HAP-1 (cell line): ENCODE data around the gene ATXN7L1.

Experiments used
- DNase-seq, 2 experiments: peaks; one replicate each; pipeline ENCODE4 v3.0.0-alpha.2; 2016 to 2020; ENCODE audit warnings: low spot score in 2 of 2
- H3K27me3 ChIP-seq: fragments of 250-450 bp; sonication (Bioruptor Pico); 2 replicates; pipeline ENCODE4 v1.5.1; 2020; ENCODE audit warnings: low read depth, mild to moderate bottlenecking, moderate library complexity
- H3K36me3 ChIP-seq: fragments of 250-450 bp; sonication (Bioruptor Pico); replicated peaks from 2 replicates; pipeline ENCODE4 v1.5.1; 2020; ENCODE audit warnings: mild to moderate bottlenecking
- H3K4me1 ChIP-seq: fragments of 250-450 bp; sonication (Bioruptor Pico); 2 replicates; pipeline ENCODE4 v1.5.1; 2020; ENCODE audit warnings: mild to moderate bottlenecking
- H3K4me3 ChIP-seq: fragments of 250-450 bp; sonication (Bioruptor Pico); 2 replicates; pipeline ENCODE4 v1.5.1; 2020; ENCODE audit warnings: mild to moderate bottlenecking, moderate library complexity
- H3K9me3 ChIP-seq: fragments of 250-450 bp; sonication (Bioruptor Pico); 2 replicates; pipeline ENCODE4 v1.5.1; 2020; ENCODE audit warnings: mild to moderate bottlenecking, moderate library complexity
- in situ Hi-C: fragments of 300-500 bp; cut with MboI; formaldehyde crosslinking; loops from 3 replicates; pipeline ENCODE4 v1.14.3; 2020; ENCODE audit warnings: low sequenced_read_pairs, inconsistent platforms, mixed read lengths

The ATXN7L1 gene

DNA sequence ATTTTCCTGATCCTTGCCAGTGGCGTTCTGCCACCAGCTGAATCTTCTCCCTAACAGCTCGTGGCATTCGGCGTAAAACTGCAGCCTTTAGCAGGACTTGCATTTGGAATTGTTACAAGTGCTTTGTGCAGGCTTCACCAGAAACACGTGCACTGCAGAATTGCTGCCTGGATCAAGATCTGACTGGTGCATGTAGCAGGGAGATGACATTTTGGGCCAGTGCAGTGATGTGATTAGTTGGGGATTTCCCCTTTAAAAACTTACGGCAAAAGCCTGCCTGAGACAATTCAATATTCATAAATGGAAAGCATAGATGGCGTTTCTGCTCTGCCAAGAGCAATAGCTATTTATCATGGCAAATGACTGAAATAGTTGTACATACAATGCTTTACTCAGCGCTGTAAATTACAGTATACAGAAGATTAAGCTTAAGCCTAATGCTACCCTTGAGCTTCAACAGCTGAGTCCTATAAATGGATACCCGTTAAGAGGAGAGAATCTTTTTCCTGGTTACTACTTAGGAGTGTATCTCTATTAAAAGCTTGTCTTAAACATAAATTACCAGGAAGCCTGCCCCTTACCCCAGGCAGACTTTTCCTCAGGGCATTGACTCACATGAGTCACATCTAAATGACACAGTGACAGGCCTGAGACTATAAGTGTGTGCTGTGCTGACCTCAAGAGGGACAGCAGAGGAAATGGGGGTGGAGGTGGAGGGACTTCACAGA lies 106.3 kb downstream of the ATXN7L1 start:
- DNase-seq = peak; percentile 24 to 32
- Histone ChIP-seq H3K27me3 (no peaks in the 10 kb centered on the region), H3K4me1 (peaks cover 21% of the 10 kb centered on the region), H3K4me3 (no peak overlapping the region), H3K36me3 (no peaks in the 10 kb centered on the region), H3K9me3 (no peaks in the 10 kb centered on the region)
- in situ Hi-C loops = loop anchor here (5.0 to 10.0 kb wide), 2 partner anchors 272 to 375 kb away; no protein-coding TSS in a partner anchor

DNA sequence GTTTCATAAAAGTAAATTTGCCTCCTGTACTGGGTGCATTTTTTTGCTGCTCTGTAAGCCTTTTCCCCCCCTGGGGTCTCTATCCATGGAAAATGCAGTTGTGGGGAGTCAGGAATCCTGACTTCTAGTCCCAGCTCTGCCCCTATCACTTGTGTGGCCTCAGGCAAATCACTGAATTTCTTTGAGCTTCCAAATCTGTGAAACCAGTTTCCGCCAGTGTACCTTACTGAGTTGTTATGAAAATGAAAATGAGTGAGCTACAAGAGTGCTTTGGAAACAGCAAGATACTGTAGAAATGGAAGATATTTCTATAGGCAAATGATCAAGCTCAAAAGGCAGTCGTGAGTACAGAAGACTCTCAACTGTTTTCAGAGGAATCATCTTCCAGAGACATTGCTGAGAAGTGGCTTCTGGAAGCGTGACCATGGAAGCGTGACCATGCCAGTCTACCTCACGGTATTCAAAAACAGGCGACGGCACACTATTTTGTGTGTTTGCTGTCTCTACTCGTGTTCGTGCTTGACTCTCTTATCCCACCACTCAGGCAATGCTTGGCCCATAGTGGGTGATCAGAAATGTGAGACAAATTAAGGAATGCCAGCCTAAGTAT lies 107.4 kb downstream of the ATXN7L1 start:
- H3K4me3 ChIP-seq = no peak overlapping the region

DNA sequence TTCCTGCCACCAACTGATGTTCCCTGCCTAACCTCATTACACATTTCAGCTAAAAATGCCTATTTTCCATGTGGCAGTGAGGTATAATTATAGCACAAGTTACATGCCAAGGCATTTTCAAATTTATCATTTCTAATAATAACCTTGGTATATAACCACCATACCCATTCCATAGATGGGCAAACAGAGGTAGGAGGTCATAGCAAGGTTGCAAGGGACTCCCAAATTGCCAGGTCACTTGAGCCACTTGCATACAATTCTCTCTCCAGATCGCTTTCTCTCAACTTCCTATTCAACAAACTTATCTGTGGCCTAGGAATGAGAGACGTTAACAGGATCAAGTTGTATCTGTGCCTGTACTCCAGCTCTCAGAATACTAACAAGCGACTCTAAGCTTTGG lies 108.3 kb downstream of the ATXN7L1 start:
- no peak overlapping the region for H3K4me3 ChIP-seq
- DNase-seq = no peak
- in situ Hi-C loops = loop anchor here (5.0 to 10.0 kb wide), 2 partner anchors 274 to 377 kb away; no protein-coding TSS in a partner anchor
- no peaks in the 10 kb centered on the region for H3K36me3 ChIP-seq
- H3K9me3 ChIP-seq = no peaks in the 10 kb centered on the region
- H3K27me3 ChIP-seq = no peaks in the 10 kb centered on the region
- peaks cover 15% of the 10 kb centered on the region for H3K4me1 ChIP-seq

More for the DNA sequence above, 107.4 kb downstream of the ATXN7L1 start:
- no peaks in the 10 kb centered on the region for H3K36me3 ChIP-seq
- in situ Hi-C loops = loop anchor here (5.0 to 10.0 kb wide), 2 partner anchors 273 to 376 kb away; no protein-coding TSS in a partner anchor
- DNase-seq = no peak
- H3K9me3 ChIP-seq = no peaks in the 10 kb centered on the region
- H3K4me1 ChIP-seq = peaks cover 21% of the 10 kb centered on the region
- H3K27me3 ChIP-seq = no peaks in the 10 kb centered on the region

DNA sequence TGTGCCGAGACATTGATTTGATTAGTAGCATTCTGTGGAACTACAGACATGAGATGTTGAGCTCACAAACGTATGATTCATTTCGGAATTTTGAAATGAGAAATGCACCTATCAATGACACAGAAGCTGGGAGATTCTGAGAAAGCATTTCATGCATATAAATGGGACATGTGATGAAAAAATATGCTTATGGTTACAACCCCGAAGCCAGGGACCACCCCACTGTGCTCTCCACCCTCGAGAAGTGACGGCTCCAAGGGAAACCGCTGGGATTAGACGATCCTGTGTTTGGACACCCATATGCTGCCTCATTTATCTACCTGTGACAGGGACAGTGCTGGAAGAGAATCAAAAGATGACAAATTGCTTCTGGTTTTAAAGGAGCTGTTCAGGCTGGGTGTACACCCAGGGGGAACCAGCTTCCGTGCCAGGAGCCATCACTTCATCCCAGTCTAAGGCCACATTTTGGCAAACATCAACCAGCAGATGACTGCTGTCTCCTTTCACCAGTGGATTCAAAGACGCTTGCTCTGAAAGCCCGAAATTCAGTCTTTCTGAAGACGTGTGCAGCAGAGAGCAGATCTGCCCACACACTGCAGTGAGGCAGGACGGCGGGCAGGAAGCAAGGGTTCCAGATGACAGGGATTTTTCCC lies 109.9 kb downstream of the ATXN7L1 start:
- no peak for DNase-seq
- Histone ChIP-seq H3K4me3 (no peak overlapping the region), H3K4me1 (peaks cover 8% of the 10 kb centered on the region), H3K27me3 (no peaks in the 10 kb centered on the region), H3K9me3 (no peaks in the 10 kb centered on the region), H3K36me3 (no peaks in the 10 kb centered on the region)
- in situ Hi-C loops = loop anchor here (5.0 to 10.0 kb wide), 2 partner anchors 276 to 378 kb away; no protein-coding TSS in a partner anchor

DNA sequence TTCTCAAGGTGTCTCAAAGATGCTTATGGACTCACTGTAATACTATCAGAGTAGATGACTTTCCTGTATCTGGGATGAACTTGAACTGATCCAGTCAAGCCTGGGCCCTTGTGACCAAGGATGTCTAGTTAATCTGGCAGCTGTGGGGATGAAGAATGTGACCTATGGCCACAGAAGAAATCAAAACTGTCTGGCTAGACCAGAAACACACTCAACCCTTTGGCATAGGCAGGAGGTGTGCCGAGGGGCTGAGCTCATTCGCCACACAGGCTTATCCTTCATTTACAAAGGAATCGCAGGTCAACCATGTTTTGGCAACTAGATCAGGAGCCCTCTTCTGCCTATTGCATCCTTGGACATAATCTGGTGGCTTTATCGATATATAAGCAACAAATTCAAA lies 110.6 kb downstream of the ATXN7L1 start:
- in situ Hi-C loops = loop anchor here (5.0 to 10.0 kb wide), 2 partner anchors 276 to 379 kb away; no protein-coding TSS in a partner anchor
- Histone ChIP-seq H3K27me3 (no peaks in the 10 kb centered on the region), H3K4me3 (no peak overlapping the region), H3K36me3 (0 out of 2 replicates have a peak, but pooled peaks cover 1% of the 10 kb centered on the region), H3K4me1 (peaks cover 8% of the 10 kb centered on the region), H3K9me3 (no peaks in the 10 kb centered on the region)
- no peak for DNase-seq

DNA sequence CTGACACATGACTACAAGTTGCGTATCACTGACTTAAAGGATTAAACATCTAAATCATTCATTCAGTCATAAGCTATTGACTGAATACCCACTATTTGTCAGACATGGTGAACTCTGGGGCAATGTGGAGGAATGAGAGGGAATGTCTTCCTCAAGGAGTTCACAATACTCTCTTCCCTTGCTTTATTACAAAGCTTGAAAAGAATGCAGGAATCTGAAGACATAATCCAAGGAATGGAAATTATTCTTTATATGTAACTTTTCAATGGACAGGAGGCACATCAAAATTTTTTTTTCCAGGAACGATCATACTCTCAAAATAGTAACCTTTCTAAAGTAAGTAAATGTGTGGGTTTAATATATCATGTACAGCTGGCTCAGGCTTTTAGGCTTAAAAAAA lies 111.9 kb downstream of the ATXN7L1 start:
- Histone ChIP-seq H3K4me3 (no peak overlapping the region), H3K36me3 (0 out of 2 replicates have a peak, but pooled peaks cover 2% of the 10 kb centered on the region), H3K27me3 (no peaks in the 10 kb centered on the region), H3K4me1 (no peaks in the 10 kb centered on the region; the same call in 1 of the 2 replicates), H3K9me3 (no peaks in the 10 kb centered on the region)
- no peak for DNase-seq
- in situ Hi-C loops = loop anchor here (10.0 kb wide), 1 partner anchor 380 kb away; no protein-coding TSS in a partner anchor

DNA sequence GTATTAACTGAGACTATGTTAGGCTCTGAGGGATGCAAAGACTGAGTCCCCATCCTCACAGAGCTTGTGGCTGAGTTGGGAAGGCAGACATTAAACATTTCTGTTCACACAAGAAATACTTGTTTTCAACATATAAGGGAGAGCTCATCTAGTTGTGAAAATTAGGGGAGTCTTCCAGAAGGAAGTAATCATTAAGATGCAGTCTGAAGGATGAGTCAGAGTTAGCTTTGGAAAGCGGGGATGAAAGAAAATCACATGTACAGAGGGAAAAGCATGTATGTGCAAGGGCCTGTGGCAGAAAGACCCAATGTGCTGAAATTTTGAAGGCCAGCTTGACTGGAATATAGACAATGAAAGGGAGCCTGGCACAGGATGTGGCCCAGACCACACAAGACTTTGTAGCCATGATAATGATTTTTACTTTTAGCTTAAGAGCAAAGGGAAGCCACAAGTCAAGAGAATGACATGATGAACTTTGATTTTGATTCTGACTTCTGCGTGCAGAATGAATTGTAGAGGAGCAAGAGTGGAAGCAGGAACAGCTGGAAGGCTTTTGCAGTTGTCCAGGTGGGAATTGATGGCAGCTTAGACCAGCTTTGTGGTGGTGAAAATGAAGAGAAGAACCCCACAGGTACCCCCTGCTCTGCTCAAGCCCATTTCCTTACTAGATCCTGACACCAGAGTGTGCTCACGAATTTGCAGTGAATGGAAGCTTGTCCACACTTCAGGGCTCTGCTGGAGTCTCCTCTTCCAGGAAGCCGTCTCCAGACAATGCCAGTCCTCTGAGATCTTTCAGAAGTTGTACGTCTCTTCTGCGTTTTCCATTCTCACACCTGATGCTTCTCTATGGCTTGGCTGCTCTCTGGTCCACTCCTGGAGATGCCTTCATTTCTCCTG lies 115.6 kb downstream of the ATXN7L1 start:
- 0 out of 2 replicates have a peak, but pooled peaks cover 2% of the 10 kb centered on the region for H3K36me3 ChIP-seq
- DNase-seq = no peak
- no peak overlapping the region for H3K4me3 ChIP-seq
- no peaks in the 10 kb centered on the region for H3K27me3 ChIP-seq
- no peaks in the 10 kb centered on the region; the same call in 1 of the 2 replicates for H3K4me1 ChIP-seq
- no peaks in the 10 kb centered on the region for H3K9me3 ChIP-seq
- in situ Hi-C loops = loop anchor here (10.0 kb wide), 1 partner anchor 384 kb away; no protein-coding TSS in a partner anchor

DNA sequence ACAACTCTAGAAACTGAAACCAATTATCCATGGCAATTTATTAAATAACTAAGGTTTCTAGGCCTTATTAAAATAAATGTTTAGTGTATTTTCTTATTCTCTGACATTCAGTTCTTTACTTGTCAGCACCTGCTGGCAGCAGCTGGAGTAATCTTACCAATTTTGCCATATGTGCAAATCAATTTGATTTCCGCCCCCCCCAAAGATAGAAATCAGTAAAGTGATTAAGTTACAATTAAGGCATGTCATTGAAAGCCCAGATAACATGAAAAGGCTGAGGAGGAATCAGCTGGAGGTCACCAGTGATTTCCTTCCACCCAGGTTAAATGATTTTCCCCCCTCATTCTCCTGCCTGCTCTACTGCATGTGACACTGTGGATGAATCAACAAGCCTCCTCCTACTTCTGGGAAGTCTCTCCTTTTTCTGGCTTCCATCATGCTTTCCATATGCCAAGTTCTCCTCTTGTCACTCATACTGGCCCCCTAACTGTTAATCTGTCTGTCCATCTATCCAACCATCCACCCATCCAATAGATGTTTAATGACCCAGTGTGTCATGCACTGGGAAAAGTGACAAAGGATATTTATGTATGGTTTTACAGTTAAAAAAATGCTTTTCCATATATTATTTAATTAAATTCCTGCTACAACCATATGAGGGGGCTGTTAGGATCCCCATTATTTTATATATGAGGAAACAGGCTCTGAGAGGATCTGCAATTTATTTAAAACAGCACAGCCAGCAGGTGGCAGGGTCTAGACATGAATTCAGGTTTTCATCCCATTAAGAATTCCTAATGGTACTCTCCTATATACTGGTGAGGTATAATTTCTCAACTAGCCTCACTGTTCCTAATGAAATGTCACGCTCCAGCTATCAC lies 116.5 kb downstream of the ATXN7L1 start:
- peak; percentile 57 to 60 for DNase-seq
- in situ Hi-C loops = loop anchor here (10.0 kb wide), 1 partner anchor 385 kb away; no protein-coding TSS in a partner anchor
- Histone ChIP-seq H3K4me1 (no peaks in the 10 kb centered on the region; the same call in 1 of the 2 replicates), H3K27me3 (no peaks in the 10 kb centered on the region), H3K9me3 (no peaks in the 10 kb centered on the region), H3K4me3 (no peak overlapping the region), H3K36me3 (0 out of 2 replicates have a peak, but pooled peaks cover 2% of the 10 kb centered on the region)

DNA sequence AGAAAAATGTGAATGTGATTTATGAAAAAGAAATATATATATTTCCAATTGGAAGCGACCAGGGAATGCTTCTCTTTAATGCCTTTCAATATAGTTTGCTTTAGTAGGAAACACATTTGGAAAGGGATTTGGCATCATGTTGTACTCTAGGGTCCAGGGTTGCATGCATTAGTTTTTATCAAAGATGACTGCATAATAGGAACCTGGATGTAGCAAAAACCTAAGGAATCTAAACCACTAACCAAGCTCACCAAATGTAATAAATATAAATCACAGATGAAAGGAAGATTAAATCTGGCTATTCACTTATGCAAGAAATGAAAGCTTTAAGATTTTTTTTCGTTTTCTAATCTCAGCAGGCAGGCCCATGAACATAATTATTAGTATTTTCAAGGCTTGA lies 120.0 kb downstream of the ATXN7L1 start:
- no peak for DNase-seq
- Histone ChIP-seq H3K4me1 (no peaks in the 10 kb centered on the region), H3K9me3 (no peaks in the 10 kb centered on the region), H3K27me3 (no peaks in the 10 kb centered on the region), H3K4me3 (no peak overlapping the region), H3K36me3 (0 out of 2 replicates have a peak, but pooled peaks cover 2% of the 10 kb centered on the region)
- in situ Hi-C loops = no loop called here

DNA sequence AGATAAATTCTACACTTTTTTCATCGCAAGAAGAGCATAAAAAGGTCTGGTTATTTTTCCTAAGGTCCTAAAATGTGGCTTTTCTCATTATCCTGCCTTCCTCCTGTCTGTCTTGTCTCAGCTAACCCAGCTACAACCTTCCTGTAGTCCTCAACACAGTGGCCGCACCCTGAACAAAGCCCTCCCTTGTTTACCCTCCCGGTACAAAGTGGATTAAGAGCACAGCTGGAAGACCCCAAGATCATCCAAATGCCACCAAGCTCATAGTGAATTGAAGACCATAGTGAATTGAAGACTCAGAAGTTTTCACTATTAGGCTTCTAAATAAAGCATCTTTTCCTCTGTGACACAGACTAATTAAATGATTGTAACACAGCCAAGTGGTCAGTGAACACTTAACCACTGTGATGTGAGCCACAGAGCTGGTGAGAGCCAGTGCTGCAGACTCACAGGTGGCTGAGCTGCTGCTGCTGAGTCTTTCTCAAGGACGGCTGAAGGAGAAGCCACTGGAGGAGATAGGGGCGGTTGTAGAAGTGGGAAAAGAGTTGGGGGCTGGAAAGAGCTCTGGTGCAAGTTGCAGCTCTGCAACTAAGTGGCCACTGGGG lies 123.6 kb downstream of the ATXN7L1 start:
- no peaks in the 10 kb centered on the region for H3K36me3 ChIP-seq
- H3K9me3 ChIP-seq = no peaks in the 10 kb centered on the region
- H3K27me3 ChIP-seq = no peaks in the 10 kb centered on the region
- in situ Hi-C loops = no loop called here
- DNase-seq = no peak
- H3K4me3 ChIP-seq = no peak overlapping the region
- no peaks in the 10 kb centered on the region for H3K4me1 ChIP-seq

DNA sequence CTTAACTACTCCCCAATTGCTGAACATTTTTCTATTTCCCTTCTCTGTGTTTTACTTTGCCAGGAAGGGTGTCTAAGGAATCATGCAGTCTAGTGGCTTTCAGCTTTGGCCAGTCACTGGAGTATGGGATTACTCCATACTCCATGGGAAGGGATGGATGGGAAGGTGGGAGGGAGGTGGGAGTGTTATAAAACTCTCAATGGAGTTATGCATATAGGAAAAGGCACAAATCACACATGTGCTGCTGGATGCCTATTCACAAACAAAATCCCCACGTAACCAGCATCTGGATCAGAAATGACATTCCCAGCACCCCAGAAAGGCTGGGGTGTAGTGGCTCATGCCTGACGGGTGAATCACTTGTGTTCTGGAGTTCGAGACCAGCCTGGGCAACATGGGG lies 125.3 kb downstream of the ATXN7L1 start:
- H3K4me1 ChIP-seq = no peaks in the 10 kb centered on the region
- no peak overlapping the region for H3K4me3 ChIP-seq
- H3K27me3 ChIP-seq = no peaks in the 10 kb centered on the region
- in situ Hi-C loops = no loop called here
- no peak for DNase-seq
- H3K36me3 ChIP-seq = no peaks in the 10 kb centered on the region
- no peaks in the 10 kb centered on the region for H3K9me3 ChIP-seq

DNA sequence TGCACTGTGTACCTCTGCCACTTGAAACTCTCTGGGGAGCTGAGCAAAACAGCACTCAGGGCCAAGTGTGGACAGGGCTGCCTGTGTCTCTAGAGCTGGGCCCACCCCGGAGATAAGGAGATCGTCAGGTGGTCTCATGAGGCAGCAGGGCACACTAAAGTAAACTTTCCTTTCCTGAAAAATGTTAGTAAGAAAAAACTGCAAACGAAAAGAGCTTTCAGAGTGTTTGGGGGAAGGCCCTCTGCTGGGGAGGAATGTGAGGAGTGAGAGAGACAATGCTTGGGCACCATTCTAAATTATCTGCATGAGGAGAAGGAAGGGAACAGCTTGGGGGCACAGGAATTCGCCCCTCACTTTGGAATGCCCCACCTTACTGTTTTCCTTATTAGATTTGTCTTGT lies 127.7 kb downstream of the ATXN7L1 start:
- Histone ChIP-seq H3K27me3 (no peaks in the 10 kb centered on the region), H3K9me3 (no peaks in the 10 kb centered on the region), H3K4me1 (no peaks in the 10 kb centered on the region), H3K36me3 (no peaks in the 10 kb centered on the region), H3K4me3 (no peak overlapping the region)
- in situ Hi-C loops = no loop called here
- DNase-seq = no peak
